B cell (primary cell): Measurements from ENCODE around the gene ADA. TPM values are rescaled to one million over a fixed set of nuclear protein-coding genes. Genes with fewer than 3 reads are reported as not detected.

Source experiments
- ATAC-seq: fragments of 200-7000 bp; cut with Tn5 transposase; one replicate; pipeline ENCODE4 v1.10.0; 2021; ENCODE audit warnings: low read depth, mild to moderate bottlenecking, moderate number of reproducible peaks, moderate library complexity
- CTCF ChIA-PET: fragments of 350-600 bp; sonication (Branson Sonifier 250); formaldehyde crosslinking; loops from one replicate; lab custom pipeline; 2021; ENCODE audit warnings: antibody characterized with exemption, inconsistent platforms; lab: Charles Lee
- POLR2A ChIA-PET: fragments of 350-600 bp; sonication (Branson Sonifier 250); formaldehyde crosslinking; loops from one replicate; lab custom pipeline; 2021; ENCODE audit warnings: antibody characterized with exemption; lab: Charles Lee
- DNase-seq: peaks from one replicate; pipeline ENCODE4 v3.0.0; 2013
- H2AFZ ChIP-seq: 2 replicates; pipeline ENCODE4 v1.6.1; 2012; ENCODE audit warnings: mild to moderate bottlenecking, low read depth, low read length; ENCODE audit not compliant: insufficient read depth, poor library complexity, severe bottlenecking
- H3K27ac ChIP-seq, 2 donors: 1 replicate in 1 of 2; 2 replicates in 1 of 2; pipeline ENCODE4 v1.5.1; 2012 to 2013; ENCODE audit warnings: low read length in 2 of 2, mild to moderate bottlenecking in 2 of 2, moderate library complexity in 1 of 2
- H3K27me3 ChIP-seq, 4 experiments: fragments of 200-600 bp in 1 of 4; sonication (generic) in 1 of 4; replicated peaks in 1 of 4; 1 replicate in 2 of 4; 2 replicates in 2 of 4; pipeline versions ENCODE4 v1.6.1 to v1.7.0; 2013 to 2016; ENCODE audit warnings: low read length in 3 of 4, mild to moderate bottlenecking in 2 of 4, mixed read lengths in 1 of 4, moderate library complexity in 1 of 4; ENCODE audit not compliant: insufficient read depth in 4 of 4, control insufficient read depth in 3 of 4; ENCODE audit errors: control extremely low read depth in 1 of 4
- H3K36me3 ChIP-seq, 2 experiments: replicated peaks in 1 of 2; 1 replicate in 1 of 2; 2 replicates in 1 of 2; pipeline versions ENCODE4 v1.6.1 to v1.7.1; 2013; ENCODE audit warnings: low read length in 1 of 2; ENCODE audit not compliant: insufficient read depth in 2 of 2, control insufficient read depth in 1 of 2; ENCODE audit errors: control extremely low read depth in 1 of 2, extremely low read depth in 1 of 2
- H3K4me1 ChIP-seq, 2 donors: fragments of 200-600 bp in 1 of 2; sonication (generic) in 1 of 2; 1 replicate in 1 of 2; 2 replicates in 1 of 2; pipeline versions ENCODE4 v1.5.1 to v1.6.1; 2013 to 2017; ENCODE audit warnings: low read length in 2 of 2; ENCODE audit not compliant: control insufficient read depth in 2 of 2, insufficient read depth in 2 of 2
- H3K4me2 ChIP-seq: replicated peaks from 2 replicates; pipeline ENCODE3; 2012; ENCODE audit warnings: mild to moderate bottlenecking, low read depth, low read length; ENCODE audit not compliant: poor library complexity, severe bottlenecking
- H3K4me3 ChIP-seq, 5 experiments: fragments of 200-600 bp in 1 of 5; sonication (generic) in 1 of 5; 1 replicate in 3 of 5; 2 replicates in 2 of 5; pipeline versions ENCODE4 v1.5.1 to v1.7.0; 2011 to 2016; ENCODE audit warnings: low read length in 4 of 5, mild to moderate bottlenecking in 4 of 5, low read depth in 2 of 5, control low read depth in 1 of 5, moderate library complexity in 1 of 5; ENCODE audit not compliant: insufficient read depth in 1 of 5; ENCODE audit errors: control extremely low read depth in 1 of 5, extremely low read depth in 1 of 5
- H3K79me2 ChIP-seq: fragments of 200-600 bp; sonication (generic); one replicate; pipeline ENCODE4 v1.6.0; 2016; ENCODE audit warnings: low read length; ENCODE audit not compliant: control insufficient read depth, insufficient read depth
- H3K9ac ChIP-seq: fragments of 200-600 bp; sonication (generic); 2 replicates; pipeline ENCODE4 v1.6.1; 2017; ENCODE audit warnings: mild to moderate bottlenecking, low read length, moderate library complexity
- H3K9me3 ChIP-seq, 3 donors: one replicate each; pipeline versions ENCODE4 v1.6.1 to v1.7.1; 2013; ENCODE audit warnings: low read length in 2 of 3; ENCODE audit not compliant: control insufficient read depth in 2 of 3, insufficient read depth in 1 of 3; ENCODE audit errors: control extremely low read depth in 1 of 3
- H4K20me1 ChIP-seq: 2 replicates; pipeline ENCODE4 v1.6.0; 2012; ENCODE audit warnings: mild to moderate bottlenecking, low read length; ENCODE audit not compliant: insufficient read depth, control insufficient read depth, poor library complexity, severe bottlenecking
- H3K27ac Mint-ChIP-seq: one replicate; pipeline ENCODE4 v1.8.0; 2021; ENCODE audit warnings: mixed read lengths
- H3K27me3 Mint-ChIP-seq: one replicate; pipeline ENCODE4 v1.8.0; 2021; ENCODE audit warnings: mixed read lengths
- H3K4me1 Mint-ChIP-seq: one replicate; pipeline ENCODE4 v1.8.0; 2021; ENCODE audit warnings: mixed read lengths
- H3K4me3 Mint-ChIP-seq: one replicate; pipeline ENCODE4 v1.8.0; 2021; ENCODE audit warnings: mixed read lengths
- H3K9me3 Mint-ChIP-seq: one replicate; pipeline ENCODE4 v1.8.0; 2022; ENCODE audit warnings: mixed read lengths; ENCODE audit not compliant: insufficient read depth
- EZH2 ChIP-seq: IDR thresholded peaks from 2 replicates; pipeline ENCODE4 v1.6.1; 2012; ENCODE audit warnings: borderline replicate concordance, low read depth, mild to moderate bottlenecking, moderate library complexity, low read length; ENCODE audit not compliant: insufficient read depth, poor library complexity, severe bottlenecking
- WGBS: methylation state at CpG from one replicate; pipeline ENCODE4 v1.1.5; 2013; ENCODE audit warnings: missing lambda C conversion rate; ENCODE audit not compliant: insufficient coverage; 5-methylcytosine and 5-hydroxymethylcytosine counted together
- intact Hi-C: fragments of 100-400 bp; cut with micrococcal nuclease; formaldehyde crosslinking; loops from one replicate; pipeline ENCODE4 v1.10.0; 2022
- polyA plus RNA-seq: library from polyadenylated mRNA; depleted of rRNA; stranded (reverse); fragments of >200 nt; gene quantifications from 2 replicates; pipeline ENCODE4 v1.2.3, GENCODE V29; 2012
- total RNA-seq, 2 donors: library from RNA; stranded (reverse); fragments of 120-200 nt in 1 of 2; gene quantifications; 1 replicate in 1 of 2; 2 replicates in 1 of 2; pipeline versions ENCODE4 v1.2.3 to v1.2.4, GENCODE V29; 2013 to 2022
- TF ChIP-seq, protein P1 (sequence below): fragments of 200-600 bp; IDR thresholded peaks from one replicate; pipeline ENCODE4 v1.8.0; 2022; ENCODE audit warnings: antibody characterized with exemption, mild to moderate bottlenecking

Gene ADA
- total and polyA plus RNA-seq, 2 donors (not counting 1 experiment from before 2014, with no cell fraction given) = 10.0 to 34.2 TPM

- no peaks in the 10 kb centered on the region for H3K27me3 Mint-ChIP-seq
- Histone ChIP-seq H3K9me3 (no peaks in the 10 kb centered on the region), H2AFZ (no peak overlapping the region), H3K27me3 (no peaks in the 10 kb centered on the region), H3K9ac (no peak overlapping the region), H3K27ac (no peak overlapping the region), H3K4me1 (no peaks in the 10 kb centered on the region), H3K4me2 (no peak overlapping the region), H3K36me3 (no peaks in the 10 kb centered on the region), H3K4me3 (no peak overlapping the region), H4K20me1 (no peaks in the 10 kb centered on the region), H3K79me2 (no peaks in the 10 kb centered on the region)
- WGBS = 62% methylated on average over 2 of the region's 3 CpGs
- no peak for DNase-seq
- TF ChIP-seq, protein P1, sequence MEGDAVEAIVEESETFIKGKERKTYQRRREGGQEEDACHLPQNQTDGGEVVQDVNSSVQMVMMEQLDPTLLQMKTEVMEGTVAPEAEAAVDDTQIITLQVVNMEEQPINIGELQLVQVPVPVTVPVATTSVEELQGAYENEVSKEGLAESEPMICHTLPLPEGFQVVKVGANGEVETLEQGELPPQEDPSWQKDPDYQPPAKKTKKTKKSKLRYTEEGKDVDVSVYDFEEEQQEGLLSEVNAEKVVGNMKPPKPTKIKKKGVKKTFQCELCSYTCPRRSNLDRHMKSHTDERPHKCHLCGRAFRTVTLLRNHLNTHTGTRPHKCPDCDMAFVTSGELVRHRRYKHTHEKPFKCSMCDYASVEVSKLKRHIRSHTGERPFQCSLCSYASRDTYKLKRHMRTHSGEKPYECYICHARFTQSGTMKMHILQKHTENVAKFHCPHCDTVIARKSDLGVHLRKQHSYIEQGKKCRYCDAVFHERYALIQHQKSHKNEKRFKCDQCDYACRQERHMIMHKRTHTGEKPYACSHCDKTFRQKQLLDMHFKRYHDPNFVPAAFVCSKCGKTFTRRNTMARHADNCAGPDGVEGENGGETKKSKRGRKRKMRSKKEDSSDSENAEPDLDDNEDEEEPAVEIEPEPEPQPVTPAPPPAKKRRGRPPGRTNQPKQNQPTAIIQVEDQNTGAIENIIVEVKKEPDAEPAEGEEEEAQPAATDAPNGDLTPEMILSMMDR = no peak
- TF ChIP-seq EZH2 = no peak
- no peaks in the 10 kb centered on the region for H3K9me3 Mint-ChIP-seq
- intact Hi-C loops = no loop called here
- H3K4me3 Mint-ChIP-seq = no peak overlapping the region
- CTCF ChIA-PET = interaction anchor here (0.8 to 0.9 kb wide), 2 partner anchors 11 to 86 kb away, joined by 3 read pairs; no protein-coding TSS in a partner anchor
- no peak overlapping the region for H3K27ac Mint-ChIP-seq
- ATAC-seq = no peak
- peaks cover 11% of the 10 kb centered on the region for H3K4me1 Mint-ChIP-seq
- POLR2A ChIA-PET = no interaction called here
Measured at GRCh38 chr20:44696315-44696714, 44.8 kb upstream of the ADA start.

DNA sequence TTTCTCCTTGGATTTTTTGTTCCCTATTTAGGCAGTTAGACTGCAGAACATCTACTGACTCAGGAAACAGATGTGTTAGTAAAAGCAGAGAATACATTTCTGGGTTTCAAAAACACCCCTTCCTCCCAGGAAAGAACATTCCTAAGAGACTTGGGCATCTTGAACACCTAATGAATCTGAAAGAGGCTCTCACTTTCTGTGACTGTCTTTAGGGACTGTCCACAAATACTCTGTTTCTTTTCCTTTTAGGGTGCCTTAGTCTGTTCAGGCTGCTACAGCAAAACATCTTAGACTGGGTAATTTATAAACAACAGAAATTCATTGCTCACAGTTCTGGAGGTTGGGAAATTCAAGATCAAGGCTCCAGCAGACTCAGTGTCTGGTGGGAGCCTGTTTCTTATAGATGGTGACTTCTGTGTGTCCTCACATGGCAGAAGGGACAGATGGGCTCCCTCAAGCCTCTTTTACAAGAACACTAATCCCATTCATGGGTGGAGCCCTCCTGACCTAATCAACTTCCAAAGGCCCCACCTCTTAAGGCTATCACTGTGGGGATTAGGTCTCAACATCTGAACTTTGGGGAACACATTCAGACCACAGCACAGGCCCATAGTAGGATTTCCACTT lies 44.3 kb upstream of the ADA start:
- Histone ChIP-seq H3K9ac (no peak overlapping the region), H3K4me1 (no peaks in the 10 kb centered on the region), H3K9me3 (no peaks in the 10 kb centered on the region), H3K4me3 (no peak overlapping the region), H3K4me2 (no peak overlapping the region), H3K36me3 (no peaks in the 10 kb centered on the region), H3K27me3 (no peaks in the 10 kb centered on the region), H2AFZ (no peak overlapping the region), H3K79me2 (no peaks in the 10 kb centered on the region), H3K27ac (no peak overlapping the region), H4K20me1 (no peaks in the 10 kb centered on the region)
- no peak overlapping the region for H3K4me3 Mint-ChIP-seq
- H3K4me1 Mint-ChIP-seq = peaks cover 11% of the 10 kb centered on the region
- POLR2A ChIA-PET = no interaction called here
- CTCF ChIA-PET = interaction anchor here (0.8 to 0.9 kb wide), 2 partner anchors 11 to 85 kb away, joined by 3 read pairs; no protein-coding TSS in a partner anchor
- DNase-seq (no peak), ATAC-seq (no peak)
- TF ChIP-seq, protein P1 = no peak
- no peak for TF ChIP-seq EZH2
- no peaks in the 10 kb centered on the region for H3K27me3 Mint-ChIP-seq
- no peak overlapping the region for H3K27ac Mint-ChIP-seq
- no peaks in the 10 kb centered on the region for H3K9me3 Mint-ChIP-seq
- intact Hi-C loops = no loop called here
